ENCODE results near the gene AGAP3.

The AGAP3 gene

DNA sequence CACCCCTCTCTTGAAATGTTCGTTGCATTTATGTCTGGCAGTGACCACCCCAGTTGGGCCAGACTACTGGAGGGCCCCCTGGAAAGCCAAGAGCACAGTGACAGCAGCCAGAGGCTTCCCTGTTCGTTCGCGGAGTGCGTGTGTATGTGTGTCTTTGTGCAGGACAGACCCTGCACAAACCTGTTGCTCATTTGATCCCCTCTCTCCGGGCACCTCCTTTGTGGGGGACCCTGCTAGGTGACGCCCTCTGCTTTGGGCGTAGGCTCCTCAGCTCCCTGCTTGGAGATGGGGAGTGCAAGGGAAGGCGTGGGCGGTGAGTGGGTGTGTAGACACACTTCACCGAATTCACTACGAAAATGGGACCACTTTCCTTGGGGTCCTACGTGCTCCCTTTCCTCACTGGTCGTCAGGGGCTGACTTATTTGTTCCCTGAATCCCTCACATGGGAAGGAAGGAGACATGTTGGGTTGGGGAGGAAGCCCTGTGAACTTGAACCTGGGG, 38.7 kb downstream of the AGAP3 start:
- no peak for DNase-seq (ENCODE audit: low read depth)

GRCh38 chr7:151125470-151125845, 39.2 kb downstream of the AGAP3 start:
- no peak for TF ChIP-seq CTCF (IDR thresholded peaks at IDR 0.05; ENCODE audit: low read depth, low read length, missing control alignments)
- H3K4me3 ChIP-seq (ENCODE audit: low read depth, low read length) = peak overlapping the region; percentile 24
- DNase-seq (ENCODE audit: low read depth) = no peak
- in situ Hi-C loops (cut with HindIII; ENCODE audit: low sequenced_read_pairs) = no loop called here

More for the DNA sequence above, 38.7 kb downstream of the AGAP3 start:
- TF ChIP-seq CTCF (IDR thresholded peaks at IDR 0.05; ENCODE audit: low read depth, low read length, missing control alignments) = no peak
- H3K4me3 ChIP-seq (ENCODE audit: low read depth, low read length) = no peak overlapping the region
- in situ Hi-C loops (cut with HindIII; ENCODE audit: low sequenced_read_pairs) = no loop called here

GRCh38 chr7:151125846-151126481, 39.7 kb downstream of the AGAP3 start:
- TF ChIP-seq CTCF (IDR thresholded peaks at IDR 0.05; ENCODE audit: low read depth, low read length, missing control alignments) = no peak
- in situ Hi-C loops (cut with HindIII; ENCODE audit: low sequenced_read_pairs) = no loop called here
- H3K4me3 ChIP-seq (ENCODE audit: low read depth, low read length) = peak overlapping the region; percentile 24
- DNase-seq (ENCODE audit: low read depth) = no peak

- no peak for TF ChIP-seq CTCF (IDR thresholded peaks at IDR 0.05; ENCODE audit: low read depth, low read length, missing control alignments)
- H3K4me3 ChIP-seq (ENCODE audit: low read depth, low read length) = no peak overlapping the region
- in situ Hi-C loops (cut with HindIII; ENCODE audit: low sequenced_read_pairs) = no loop called here
- no peak for DNase-seq (ENCODE audit: low read depth)
Observed at GRCh38 chr7:151126491-151127137, 40.3 kb downstream of the AGAP3 start.

DNA sequence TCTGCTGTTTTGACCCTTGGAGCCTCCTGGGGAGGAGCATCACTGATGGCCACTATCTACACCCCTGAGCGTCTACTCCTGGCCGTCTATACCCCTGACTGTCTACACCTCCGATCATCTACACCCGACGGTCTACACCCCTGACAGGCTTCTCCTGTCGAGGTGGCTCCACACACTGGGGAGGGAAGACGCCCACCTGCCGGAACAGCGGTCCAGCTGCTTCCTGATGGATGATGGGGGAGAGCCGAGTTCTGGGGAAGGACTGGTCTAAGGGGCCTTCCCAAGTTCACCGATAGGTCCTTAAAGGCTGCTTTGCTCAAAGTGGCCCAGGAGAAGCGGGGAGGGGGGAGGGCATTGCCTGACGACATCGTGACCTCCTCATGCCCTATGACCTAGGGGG, 41.9 kb downstream of the AGAP3 start:
- in situ Hi-C loops (cut with HindIII; ENCODE audit: low sequenced_read_pairs) = no loop called here
- H3K4me3 ChIP-seq (ENCODE audit: low read depth, low read length) = no peak overlapping the region
- TF ChIP-seq CTCF (IDR thresholded peaks at IDR 0.05; ENCODE audit: low read depth, low read length, missing control alignments) = no peak
- DNase-seq (ENCODE audit: low read depth) = no peak

DNA sequence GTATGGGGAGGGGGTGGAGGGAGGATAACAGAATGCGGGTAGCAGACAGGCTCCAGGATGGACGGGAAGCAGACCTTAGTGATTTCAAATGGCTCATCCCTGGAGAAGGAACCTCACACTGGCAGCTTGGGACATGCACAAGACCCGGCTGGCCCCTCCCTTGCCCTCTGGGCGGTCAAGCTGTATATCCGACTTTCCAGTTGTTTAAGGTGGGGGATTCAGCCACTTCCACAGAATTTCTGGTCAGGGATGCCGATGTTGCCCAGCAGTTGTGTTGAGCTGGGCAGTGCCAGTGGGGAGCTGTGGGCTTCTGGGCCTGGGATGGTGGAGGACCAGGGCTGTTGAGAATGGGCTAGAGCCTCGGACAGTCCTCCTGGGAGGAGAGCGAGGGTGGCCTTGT, 42.4 kb downstream of the AGAP3 start:
- in situ Hi-C loops (cut with HindIII; ENCODE audit: low sequenced_read_pairs) = no loop called here
- no peak for DNase-seq (ENCODE audit: low read depth)
- no peak for TF ChIP-seq CTCF (IDR thresholded peaks at IDR 0.05; ENCODE audit: low read depth, low read length, missing control alignments)
- no peak overlapping the region for H3K4me3 ChIP-seq (ENCODE audit: low read depth, low read length)
